Medulla oblongata (tissue), 1 donor: ENCODE results near the gene ITPR2.
A peak's percentile ranks its signal among the peaks of the same experiment; 100 is the strongest.

ENCODE experiments used
- DNase-seq: peaks from one replicate; pipeline ENCODE4 v3.0.0-alpha.2; 2015; ENCODE audit errors: extremely low spot score

The ITPR2 gene

GRCh38 chr12:26821212-26821701, 11.7 kb downstream of the ITPR2 start:
- peak; percentile 65 for DNase-seq

GRCh38 chr12:26818636-26819035, 14.4 kb downstream of the ITPR2 start:
- no peak for DNase-seq

GRCh38 chr12:26818201-26818600, 14.8 kb downstream of the ITPR2 start:
- DNase-seq: no peak

- peak; percentile 43 for DNase-seq
Observed at GRCh38 chr12:26817183-26817591, 15.8 kb downstream of the ITPR2 start.

GRCh38 chr12:26813812-26814211, 19.2 kb downstream of the ITPR2 start:
- DNase-seq: no peak

- DNase-seq: peak; percentile 86
Observed at GRCh38 chr12:26810330-26810729, 22.7 kb downstream of the ITPR2 start.

GRCh38 chr12:26809611-26810285, 23.2 kb downstream of the ITPR2 start:
- DNase-seq: no peak

- DNase-seq: no peak
Observed at GRCh38 chr12:26808766-26809476, 24.1 kb downstream of the ITPR2 start.

- DNase-seq: no peak
Observed at GRCh38 chr12:26807292-26807691, 25.7 kb downstream of the ITPR2 start.

- no peak for DNase-seq
Observed at GRCh38 chr12:26806556-26806955, 26.4 kb downstream of the ITPR2 start.

- no peak for DNase-seq
Observed at GRCh38 chr12:26805401-26805971, 27.5 kb downstream of the ITPR2 start.

- DNase-seq: no peak
Observed at GRCh38 chr12:26803552-26803951, 29.4 kb downstream of the ITPR2 start.

GRCh38 chr12:26801486-26801885, 31.5 kb downstream of the ITPR2 start:
- DNase-seq: no peak

- DNase-seq: no peak
Observed at GRCh38 chr12:26800858-26801257, 32.1 kb downstream of the ITPR2 start.

- DNase-seq: no peak
Observed at GRCh38 chr12:26800347-26800746, 32.6 kb downstream of the ITPR2 start.

- no peak for DNase-seq
Observed at GRCh38 chr12:26799741-26800140, 33.3 kb downstream of the ITPR2 start.

- DNase-seq: no peak
Observed at GRCh38 chr12:26798640-26799039, 34.4 kb downstream of the ITPR2 start.

GRCh38 chr12:26798023-26798422, 35.0 kb downstream of the ITPR2 start:
- no peak for DNase-seq

- no peak for DNase-seq
Observed at GRCh38 chr12:26795910-26796309, 37.1 kb downstream of the ITPR2 start.

GRCh38 chr12:26791301-26791791, 41.6 kb downstream of the ITPR2 start:
- DNase-seq: peak; percentile 70

- DNase-seq: no peak
Observed at GRCh38 chr12:26790645-26790994, 42.4 kb downstream of the ITPR2 start.

- DNase-seq: no peak
Observed at GRCh38 chr12:26789731-26790644, 43.0 kb downstream of the ITPR2 start.
